ENCODE results near the gene PNPLA1.
A peak's percentile ranks its signal among the peaks of the same experiment; 100 is the strongest.

PNPLA1 gene

GRCh38 chr6:36345681-36346466 lies 76.0 kb downstream of the PNPLA1 start:
- no peak overlapping the region for H3K4me3 ChIP-seq (replicated peaks; ENCODE audit: low read depth, low read length)
- peak; percentile 53 for DNase-seq (ENCODE audit: low read depth)
- TF ChIP-seq CTCF (IDR thresholded peaks at IDR 0.05; ENCODE audit: low read length, missing control alignments), result no peak

GRCh38 chr6:36346486-36347273 lies 76.8 kb downstream of the PNPLA1 start:
- no peak for DNase-seq (ENCODE audit: low read depth)
- TF ChIP-seq CTCF (IDR thresholded peaks at IDR 0.05; ENCODE audit: low read length, missing control alignments), result no peak
- no peak overlapping the region for H3K4me3 ChIP-seq (replicated peaks; ENCODE audit: low read depth, low read length)

GRCh38 chr6:36347621-36348020 lies 77.8 kb downstream of the PNPLA1 start:
- peak; percentile 47 for DNase-seq (ENCODE audit: low read depth)
- no peak for TF ChIP-seq CTCF (IDR thresholded peaks at IDR 0.05; ENCODE audit: low read length, missing control alignments)
- H3K4me3 ChIP-seq (replicated peaks; ENCODE audit: low read depth, low read length), result no peak overlapping the region

GRCh38 chr6:36349240-36349639 lies 79.4 kb downstream of the PNPLA1 start:
- DNase-seq (ENCODE audit: low read depth), result no peak
- TF ChIP-seq CTCF (IDR thresholded peaks at IDR 0.05; ENCODE audit: low read length, missing control alignments), result no peak
- no peak overlapping the region for H3K4me3 ChIP-seq (replicated peaks; ENCODE audit: low read depth, low read length)

GRCh38 chr6:36350082-36350481 lies 80.2 kb downstream of the PNPLA1 start:
- H3K4me3 ChIP-seq (replicated peaks; ENCODE audit: low read depth, low read length), result no peak overlapping the region
- peak; percentile 56 for DNase-seq (ENCODE audit: low read depth)
- TF ChIP-seq CTCF (IDR thresholded peaks at IDR 0.05; ENCODE audit: low read length, missing control alignments), result no peak

- H3K4me3 ChIP-seq (replicated peaks; ENCODE audit: low read depth, low read length), result no peak overlapping the region
- TF ChIP-seq CTCF (IDR thresholded peaks at IDR 0.05; ENCODE audit: low read length, missing control alignments), result no peak
- peak; percentile 97 for DNase-seq (ENCODE audit: low read depth)
Measured at GRCh38 chr6:36350681-36351571, 81.1 kb downstream of the PNPLA1 start.
